ENCODE data around the gene LAMTOR3. TPM values are rescaled to one million over a fixed set of nuclear protein-coding genes. Genes with fewer than 3 reads are reported as not detected.

LAMTOR3 gene
- total RNA-seq, 2 donors from 2014 or later, result 31.6 to 33.0 TPM

DNA sequence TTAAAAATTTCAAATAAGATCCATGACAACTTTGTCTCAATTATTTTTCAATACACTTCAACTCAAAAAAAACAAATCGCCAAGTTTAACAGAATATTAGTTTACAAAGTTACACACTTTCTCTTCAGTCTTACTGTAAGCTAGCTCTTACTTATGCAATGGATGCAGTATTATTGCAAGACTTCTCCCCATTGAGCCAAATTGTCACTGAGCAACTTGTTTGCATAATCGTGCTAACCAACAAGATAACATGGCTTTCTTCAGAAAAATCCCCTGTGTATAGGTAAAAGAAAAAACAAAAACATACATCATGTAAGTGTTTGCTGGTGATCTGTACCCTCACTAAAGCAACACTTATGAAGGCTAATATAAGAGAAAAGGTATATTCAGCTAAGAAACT lies 33.3 kb upstream of the LAMTOR3 start:
- H3K4me1 Mint-ChIP-seq, result no peaks in the 10 kb centered on the region
- H3K9me3 Mint-ChIP-seq, result no peaks in the 10 kb centered on the region
- no peaks in the 10 kb centered on the region for H3K9me3 ChIP-seq (ENCODE audit: control insufficient read depth, low read length)

DNA sequence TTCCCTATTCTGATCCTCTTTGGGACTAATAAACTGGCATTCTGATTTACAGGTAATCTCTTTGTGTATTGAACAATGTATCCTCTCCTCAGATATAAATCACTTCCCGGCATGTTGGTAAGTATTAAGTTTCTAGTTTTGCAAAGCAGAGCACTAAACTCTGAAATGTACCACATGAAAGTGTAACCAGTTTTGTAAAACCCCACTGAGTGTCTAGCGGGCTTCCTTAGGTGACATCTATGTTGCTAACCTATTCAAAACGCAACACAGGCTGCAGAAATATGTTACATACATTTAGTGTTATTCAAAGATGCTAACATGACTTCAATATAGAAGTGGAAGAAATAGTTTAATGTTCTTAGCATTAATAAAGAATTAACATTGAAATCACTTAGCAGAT lies 26.9 kb upstream of the LAMTOR3 start:
- no peak overlapping the region for H3K27ac Mint-ChIP-seq
- no peaks in the 10 kb centered on the region for H3K27me3 Mint-ChIP-seq (ENCODE audit: insufficient read depth)
- H3K9me3 Mint-ChIP-seq, result no peaks in the 10 kb centered on the region
- DNase-seq, result no peak
- Histone ChIP-seq H3K4me1 (ENCODE audit: control insufficient read depth, insufficient read depth, low read length) (no peaks in the 10 kb centered on the region), H3K9ac (ENCODE audit: extremely low read depth, low read length, poor library complexity, severe bottlenecking) (no peak overlapping the region), H3K27me3 (ENCODE audit: control insufficient read depth, insufficient read depth, low read length, poor library complexity, severe bottlenecking) (no peaks in the 10 kb centered on the region), H3K27ac (ENCODE audit: low read depth, low read length) (no peak overlapping the region), H3K9me3 (ENCODE audit: control insufficient read depth, low read length) (peaks cover 14% of the 10 kb centered on the region), H3K4me3 (ENCODE audit: low read length) (no peak overlapping the region), H3K36me3 (ENCODE audit: control insufficient read depth, insufficient read depth, low read length) (peaks cover 69% of the 10 kb centered on the region)
- TF ChIP-seq, protein P1, sequence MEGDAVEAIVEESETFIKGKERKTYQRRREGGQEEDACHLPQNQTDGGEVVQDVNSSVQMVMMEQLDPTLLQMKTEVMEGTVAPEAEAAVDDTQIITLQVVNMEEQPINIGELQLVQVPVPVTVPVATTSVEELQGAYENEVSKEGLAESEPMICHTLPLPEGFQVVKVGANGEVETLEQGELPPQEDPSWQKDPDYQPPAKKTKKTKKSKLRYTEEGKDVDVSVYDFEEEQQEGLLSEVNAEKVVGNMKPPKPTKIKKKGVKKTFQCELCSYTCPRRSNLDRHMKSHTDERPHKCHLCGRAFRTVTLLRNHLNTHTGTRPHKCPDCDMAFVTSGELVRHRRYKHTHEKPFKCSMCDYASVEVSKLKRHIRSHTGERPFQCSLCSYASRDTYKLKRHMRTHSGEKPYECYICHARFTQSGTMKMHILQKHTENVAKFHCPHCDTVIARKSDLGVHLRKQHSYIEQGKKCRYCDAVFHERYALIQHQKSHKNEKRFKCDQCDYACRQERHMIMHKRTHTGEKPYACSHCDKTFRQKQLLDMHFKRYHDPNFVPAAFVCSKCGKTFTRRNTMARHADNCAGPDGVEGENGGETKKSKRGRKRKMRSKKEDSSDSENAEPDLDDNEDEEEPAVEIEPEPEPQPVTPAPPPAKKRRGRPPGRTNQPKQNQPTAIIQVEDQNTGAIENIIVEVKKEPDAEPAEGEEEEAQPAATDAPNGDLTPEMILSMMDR (conservative IDR thresholded peaks at IDR 0.05), result no peak
- H3K36me3 Mint-ChIP-seq (ENCODE audit: low read depth), result peaks cover 34% of the 10 kb centered on the region
- H3K4me3 Mint-ChIP-seq, result no peak overlapping the region
- WGBS, 2 experiments (ENCODE audit: insufficient coverage in 1 of 2, insufficient read length in 1 of 2), result 86 to 97% methylated on average over 1 to 3 of the region's 3 CpGs
- no peaks in the 10 kb centered on the region for H3K4me1 Mint-ChIP-seq

More for the DNA sequence above, 33.3 kb upstream of the LAMTOR3 start:
- peaks cover 56% of the 10 kb centered on the region for H3K36me3 ChIP-seq (ENCODE audit: control insufficient read depth, insufficient read depth, low read length)
- H3K27ac ChIP-seq (ENCODE audit: low read depth, low read length), result no peak overlapping the region
- H3K27ac Mint-ChIP-seq, result no peak overlapping the region
- WGBS, 2 experiments (ENCODE audit: insufficient coverage in 1 of 2, insufficient read length in 1 of 2), result 98 to 100% methylated on average over 1 to 2 of the region's 2 CpGs
- no peak for DNase-seq
- H3K4me1 ChIP-seq (ENCODE audit: control insufficient read depth, insufficient read depth, low read length), result no peaks in the 10 kb centered on the region
- TF ChIP-seq, protein P1 (conservative IDR thresholded peaks at IDR 0.05), result no peak
- peaks cover 14% of the 10 kb centered on the region for H3K36me3 Mint-ChIP-seq (ENCODE audit: low read depth)
- H3K27me3 ChIP-seq (ENCODE audit: control insufficient read depth, insufficient read depth, low read length, poor library complexity, severe bottlenecking), result no peaks in the 10 kb centered on the region
- H3K9ac ChIP-seq (ENCODE audit: extremely low read depth, low read length, poor library complexity, severe bottlenecking), result no peak overlapping the region
- H3K4me3 Mint-ChIP-seq, result no peak overlapping the region
- no peak overlapping the region for H3K4me3 ChIP-seq (ENCODE audit: low read length)
- no peaks in the 10 kb centered on the region for H3K27me3 Mint-ChIP-seq (ENCODE audit: insufficient read depth)

DNA sequence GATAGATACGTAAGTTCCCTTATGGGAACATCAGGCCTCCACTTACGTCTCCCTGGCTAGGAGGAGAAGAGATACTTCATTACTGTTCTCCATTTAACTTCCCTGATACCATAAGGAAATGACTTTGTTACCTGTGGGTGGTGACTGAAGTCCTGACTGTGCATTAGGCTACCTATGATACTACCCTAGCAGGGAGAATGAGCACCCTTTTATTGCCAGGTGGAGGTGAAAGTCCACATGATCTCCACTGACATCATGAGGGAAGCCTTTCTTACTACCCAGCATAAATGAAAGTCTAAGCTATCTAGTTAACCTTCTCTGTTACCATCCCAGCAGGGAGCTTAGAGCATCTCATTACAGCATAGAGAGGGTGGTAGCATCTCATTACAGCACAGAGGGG lies 24.4 kb upstream of the LAMTOR3 start:
- TF ChIP-seq, protein P1 (conservative IDR thresholded peaks at IDR 0.05), result no peak
- Mint-ChIP-seq H3K4me3 (no peak overlapping the region), H3K9me3 (no peaks in the 10 kb centered on the region), H3K27me3 (ENCODE audit: insufficient read depth) (no peaks in the 10 kb centered on the region), H3K36me3 (ENCODE audit: low read depth) (peaks cover 51% of the 10 kb centered on the region), H3K4me1 (no peaks in the 10 kb centered on the region), H3K27ac (no peak overlapping the region)
- peaks cover 14% of the 10 kb centered on the region for H3K9me3 ChIP-seq (ENCODE audit: control insufficient read depth, low read length)
- DNase-seq, result no peak
- no peak overlapping the region for H3K4me3 ChIP-seq (ENCODE audit: low read length)
- 95% methylated on average over 2 of the region's 2 CpGs; no CpG with 5 or more reads in 1 of the 2 experiments for WGBS, 2 experiments (ENCODE audit: insufficient coverage in 1 of 2, insufficient read length in 1 of 2)
- no peak overlapping the region for H3K9ac ChIP-seq (ENCODE audit: extremely low read depth, low read length, poor library complexity, severe bottlenecking)
- peaks cover 63% of the 10 kb centered on the region for H3K36me3 ChIP-seq (ENCODE audit: control insufficient read depth, insufficient read depth, low read length)
- H3K27ac ChIP-seq (ENCODE audit: low read depth, low read length), result no peak overlapping the region
- no peaks in the 10 kb centered on the region for H3K27me3 ChIP-seq (ENCODE audit: control insufficient read depth, insufficient read depth, low read length, poor library complexity, severe bottlenecking)
- no peaks in the 10 kb centered on the region for H3K4me1 ChIP-seq (ENCODE audit: control insufficient read depth, insufficient read depth, low read length)

Measured in endodermal cell (in vitro differentiated cells).